DMS53 treated with DMSO at 0.1 percent for 48 hours (cell line): ENCODE results near the gene FMNL2.
"Not testable (repeated sequence)": the region's sequence is repeated elsewhere in the genome, so short reads cannot be mapped to it uniquely, and the experiment has no call there.

Source experiments
- DNase-seq: peaks from one replicate; lab custom pipeline; 2025; ENCODE audit not compliant: unreplicated experiment; lab: John Stamatoyannopoulos, UW

Gene FMNL2

GRCh38 chr2:152372438-152372984 is 37.5 kb downstream of the FMNL2 start:
- no peak for DNase-seq

- DNase-seq: no peak
These were observed 40.2 kb downstream of the FMNL2 start for GRCh38 chr2:152375174-152375573.

- no peak for DNase-seq
These were observed 41.4 kb downstream of the FMNL2 start for GRCh38 chr2:152376385-152376784.

- DNase-seq: no peak
These were observed 42.0 kb downstream of the FMNL2 start for GRCh38 chr2:152376968-152377367.

- no peak for DNase-seq
These were observed 44.1 kb downstream of the FMNL2 start for GRCh38 chr2:152379089-152379488.

- DNase-seq: no peak
These were observed 45.5 kb downstream of the FMNL2 start for GRCh38 chr2:152380261-152381055.

- DNase-seq: no peak
These were observed 48.7 kb downstream of the FMNL2 start for GRCh38 chr2:152383702-152384101.

- no peak for DNase-seq
These were observed 50.0 kb downstream of the FMNL2 start for GRCh38 chr2:152384992-152385391.

GRCh38 chr2:152385650-152386049 is 50.7 kb downstream of the FMNL2 start:
- DNase-seq: no peak

- no peak for DNase-seq
These were observed 51.3 kb downstream of the FMNL2 start for GRCh38 chr2:152386266-152386665.

GRCh38 chr2:152387041-152387440 is 52.1 kb downstream of the FMNL2 start:
- no peak for DNase-seq

- not testable (repeated sequence) for DNase-seq
These were observed 53.3 kb downstream of the FMNL2 start for GRCh38 chr2:152388269-152388668.

GRCh38 chr2:152389483-152389882 is 54.5 kb downstream of the FMNL2 start:
- DNase-seq: no peak

- no peak for DNase-seq
These were observed 55.9 kb downstream of the FMNL2 start for GRCh38 chr2:152390837-152391236.

- no peak for DNase-seq
These were observed 56.3 kb downstream of the FMNL2 start for GRCh38 chr2:152391318-152391717.

GRCh38 chr2:152393377-152393776 is 58.4 kb downstream of the FMNL2 start:
- no peak for DNase-seq

- DNase-seq: no peak
These were observed 59.4 kb downstream of the FMNL2 start for GRCh38 chr2:152394326-152394725.

- DNase-seq: no peak
These were observed 60.1 kb downstream of the FMNL2 start for GRCh38 chr2:152395103-152395502.

GRCh38 chr2:152395572-152395971 is 60.6 kb downstream of the FMNL2 start:
- no peak for DNase-seq

- DNase-seq: no peak
These were observed 61.1 kb downstream of the FMNL2 start for GRCh38 chr2:152396051-152396511.

- no peak for DNase-seq
These were observed 61.8 kb downstream of the FMNL2 start for GRCh38 chr2:152396763-152397162.

- no peak for DNase-seq
These were observed 64.0 kb downstream of the FMNL2 start for GRCh38 chr2:152399003-152399402.
